HCT116 (cell line): ENCODE results near the gene KCTD10. TPM values are rescaled to one million over a fixed set of nuclear protein-coding genes. Genes with fewer than 3 reads are reported as not detected.

Source experiments
- ATAC-seq: fragments of 200-7000 bp; cut with Tn5 transposase; 2 replicates; pipeline ENCODE4 v1.9.1; 2020; ENCODE audit warnings: mild to moderate bottlenecking, moderate library complexity
- BruUV-seq: library from RNA; stranded (reverse); fragments of 400-500 nt; replicated peaks from 2 replicates; lab custom pipeline; 2021; lab: Mats Ljungman, UMichigan
- CTCF ChIA-PET: fragments of 300-600 bp; sonication (Branson Sonifier 250); formaldehyde crosslinking; loops from one replicate; lab custom pipeline; 2021; ENCODE audit warnings: antibody characterized with exemption; lab: Charles Lee
- POLR2A ChIA-PET: fragments of 300-600, 350-600 bp; sonication (Branson Sonifier 250); formaldehyde crosslinking; loops from one replicate; lab custom pipeline; 2021; ENCODE audit warnings: antibody characterized with exemption; lab: Charles Lee
- RAD21 ChIA-PET, 2 experiments: fragments of 300-600 bp; sonication (Branson Sonifier 250); formaldehyde crosslinking; loops; one replicate each; lab custom pipeline; 2023; ENCODE audit warnings: low total read pairs in 2 of 2; ENCODE audit not compliant: uncharacterized antibody in 2 of 2, unreplicated experiment in 2 of 2, low non-redundant PET in 1 of 2; lab: Charles Lee
- DNase-seq: peaks from one replicate; pipeline ENCODE4 v3.0.0-alpha.2; 2010; ENCODE audit warnings: low read depth, low spot score
- H2AFZ ChIP-seq: fragments of 200-600 bp; shearing (Covaris generic), sonication (generic); 2 replicates; pipeline ENCODE4 v1.6.1; 2017; ENCODE audit warnings: low read depth, mixed run types, mixed read lengths, antibody characterized with exemption, low read length; ENCODE audit not compliant: poor library complexity, severe bottlenecking
- H3K27ac ChIP-seq: 2 replicates; pipeline ENCODE4 v1.5.1; 2012; ENCODE audit warnings: low read depth, low read length
- H3K27me3 ChIP-seq: fragments of 200-600 bp; sonication (generic); 2 replicates; pipeline ENCODE4 v1.6.1; 2016; ENCODE audit warnings: mixed run types, low read length, mixed read lengths; ENCODE audit not compliant: insufficient read depth
- H3K36me3 ChIP-seq, 2 experiments: fragments of 200-500 bp in 1 of 2; fragments of 200-600 bp in 1 of 2; sonication (Bioruptor generic) in 1 of 2; sonication (generic) in 1 of 2; 2 replicates each; pipeline versions ENCODE4 v1.5.1 to v1.6.1; 2014 to 2016; ENCODE audit warnings: low read length in 2 of 2, inconsistent platforms in 1 of 2, mixed read lengths in 1 of 2, mixed run types in 1 of 2; ENCODE audit not compliant: insufficient read depth in 2 of 2, control insufficient read depth in 1 of 2
- H3K4me1 ChIP-seq, 2 experiments: fragments of 200-600 bp in 1 of 2; sonication (generic) in 1 of 2; 2 replicates each; pipeline versions ENCODE4 v1.5.1 to v1.6.1; 2012 to 2017; ENCODE audit warnings: low read length in 2 of 2, inconsistent platforms in 1 of 2, mild to moderate bottlenecking in 1 of 2, mixed read lengths in 1 of 2, mixed run types in 1 of 2, moderate library complexity in 1 of 2; ENCODE audit not compliant: insufficient read depth in 2 of 2, control insufficient read depth in 1 of 2
- H3K4me2 ChIP-seq: fragments of 200-600 bp; sonication (generic); 2 replicates; pipeline ENCODE4 v1.6.1; 2017; ENCODE audit warnings: mixed run types, low read length, mixed read lengths
- H3K4me3 ChIP-seq, 2 experiments: fragments of 200-600 bp in 1 of 2; sonication (generic) in 1 of 2; replicated peaks in 1 of 2; 2 replicates each; pipeline ENCODE4 v1.5.1; 2011 to 2016; ENCODE audit warnings: low read length in 2 of 2, control low read depth in 1 of 2, low read depth in 1 of 2, mild to moderate bottlenecking in 1 of 2, mixed read lengths in 1 of 2, mixed run types in 1 of 2
- H3K79me2 ChIP-seq: fragments of 200-600 bp; sonication (generic); 2 replicates; pipeline ENCODE4 v1.6.1; 2017; ENCODE audit warnings: mild to moderate bottlenecking, mixed run types, low read length, moderate library complexity, mixed read lengths; ENCODE audit not compliant: insufficient read depth
- H3K9ac ChIP-seq: fragments of 200-600 bp; sonication (generic); 2 replicates; pipeline ENCODE4 v1.6.1; 2016; ENCODE audit warnings: low read length, mixed read lengths
- H3K9me2 ChIP-seq: fragments of 200-600 bp; sonication (generic), shearing (Covaris generic); 2 replicates; pipeline ENCODE4 v1.6.1; 2017; ENCODE audit warnings: mixed run types, mild to moderate bottlenecking, moderate library complexity; ENCODE audit not compliant: insufficient read depth
- H3K9me3 ChIP-seq, 2 experiments: fragments of 200-500 bp in 1 of 2; fragments of 200-600 bp in 1 of 2; sonication (Bioruptor generic) in 1 of 2; sonication (generic) in 1 of 2; 2 replicates each; pipeline ENCODE4 v1.6.1; 2014 to 2017; ENCODE audit warnings: low read length in 2 of 2, mixed read lengths in 2 of 2, inconsistent platforms in 1 of 2, low read depth in 1 of 2, mild to moderate bottlenecking in 1 of 2, mixed run types in 1 of 2, moderate library complexity in 1 of 2; ENCODE audit not compliant: control insufficient read depth in 1 of 2, insufficient read depth in 1 of 2
- H4K20me1 ChIP-seq: fragments of 200-600 bp; sonication (generic), shearing (Covaris generic); 2 replicates; pipeline ENCODE4 v1.6.1; 2017; ENCODE audit warnings: mixed run types, mild to moderate bottlenecking, moderate library complexity; ENCODE audit not compliant: insufficient read depth
- CBX3 ChIP-seq: IDR thresholded peaks from 2 replicates; pipeline ENCODE4 v1.6.1; 2012; ENCODE audit warnings: low read depth
- CEBPB ChIP-seq: IDR thresholded peaks from 2 replicates; pipeline ENCODE4 v1.6.1; 2012; ENCODE audit warnings: low read depth
- ELF1 ChIP-seq: IDR thresholded peaks from 2 replicates; pipeline ENCODE4 v1.6.1; 2012; ENCODE audit warnings: low read depth, borderline replicate concordance
- EZH2 ChIP-seq: fragments of 200-600 bp; sonication (generic); IDR thresholded peaks from 2 replicates; pipeline ENCODE4 v1.6.1; 2017; ENCODE audit warnings: antibody characterized with exemption, mixed run types
- EZH2phosphoT487 ChIP-seq: fragments of 200-600 bp; IDR thresholded peaks from 2 replicates; pipeline ENCODE4 v1.6.1; 2018; ENCODE audit warnings: antibody characterized with exemption, borderline replicate concordance
- POLR2AphosphoS5 ChIP-seq: IDR thresholded peaks from 2 replicates; pipeline ENCODE4 v1.6.1; 2011; ENCODE audit warnings: mild to moderate bottlenecking, low read depth, low read length, moderate library complexity
- SIN3A ChIP-seq: IDR thresholded peaks from 2 replicates; pipeline ENCODE4 v1.6.1; 2012; ENCODE audit warnings: low read depth
- SP1 ChIP-seq: IDR thresholded peaks from 2 replicates; pipeline ENCODE4 v1.6.1; 2012; ENCODE audit warnings: low read depth
- SRF ChIP-seq: IDR thresholded peaks from 2 replicates; pipeline ENCODE4 v1.6.1; 2012; ENCODE audit warnings: low read depth
- TCF7L2 ChIP-seq: IDR thresholded peaks from 2 replicates; pipeline ENCODE4 v1.7.0; 2011; ENCODE audit warnings: borderline replicate concordance, inconsistent platforms; ENCODE audit not compliant: insufficient read depth, insufficient read length; ENCODE audit errors: extremely low read depth
- ZBTB33 ChIP-seq: IDR thresholded peaks from 2 replicates; pipeline ENCODE4 v1.6.1; 2011; ENCODE audit warnings: mild to moderate bottlenecking, low read length, moderate library complexity; ENCODE audit not compliant: insufficient replicate concordance; ENCODE audit errors: extremely low read depth
- ZNF274 ChIP-seq: fragments of 200-500 bp; sonication (Bioruptor generic); IDR thresholded peaks from 2 replicates; pipeline ENCODE4 v1.6.1; 2014; ENCODE audit warnings: mild to moderate bottlenecking, low read depth, low read length, inconsistent platforms
- intact Hi-C: fragments of 100-400 bp; cut with micrococcal nuclease; formaldehyde crosslinking; loops from 2 replicates; pipeline ENCODE4 v1.10.0; 2022
- total RNA-seq: library from RNA; stranded (reverse); gene quantifications from one replicate; pipeline ENCODE4 v1.2.1, GENCODE V29; 2021; ENCODE audit not compliant: unreplicated experiment

KCTD10 gene
- total RNA-seq, 1 experiment from 2014 or later: 34.7 TPM

GRCh38 chr12:109494348-109494881 is 17.3 kb upstream of the KCTD10 start:
- Histone ChIP-seq H3K79me2 (no peaks in the 10 kb centered on the region), H2AFZ (no peak overlapping the region), H3K27me3 (no peaks in the 10 kb centered on the region), H3K9me3 (no peaks in the 10 kb centered on the region), H3K36me3 (peaks cover 0 to 28% of the 10 kb centered on the region in 2 experiments; a peak in 2 of 4 replicates), H3K9me2 (no peaks in the 10 kb centered on the region), H3K4me3 (no peak overlapping the region), H4K20me1 (no peaks in the 10 kb centered on the region), H3K4me2 (no peak overlapping the region), H3K4me1 (no peaks in the 10 kb centered on the region), H3K27ac (no peak overlapping the region), H3K9ac (no peak overlapping the region)
- ChIA-PET CTCF (no interaction called here), RAD21 (no interaction called here), POLR2A (no interaction called here)
- intact Hi-C loops: no loop called here
- no peak for ATAC-seq
- BruUV-seq: no TSS peak
- TF ChIP-seq SP1 (no peak), TCF7L2 (no peak), CBX3 (no peak), SRF (no peak)
- no peak for DNase-seq

- ChIA-PET RAD21 (no interaction called here), POLR2A (no interaction called here), CTCF (no interaction called here)
- BruUV-seq: no TSS peak
- ATAC-seq (no peak), DNase-seq (no peak)
- H3K4me3 ChIP-seq: no peak overlapping the region
- TF ChIP-seq EZH2phosphoT487 (no peak), ZBTB33 (no peak), ELF1 (no peak), POLR2AphosphoS5 (no peak), ZNF274 (no peak), EZH2 (no peak), CEBPB (no peak), SIN3A (no peak)
- H3K36me3 ChIP-seq: peaks cover 0 to 28% of the 10 kb centered on the region in 2 experiments; a peak in 2 of 4 replicates
- no peaks in the 10 kb centered on the region for H3K79me2 ChIP-seq
- no peak overlapping the region for H3K4me2 ChIP-seq
- no peaks in the 10 kb centered on the region for H3K9me3 ChIP-seq
- H3K9ac ChIP-seq: no peak overlapping the region
- intact Hi-C loops: no loop called here
- no peaks in the 10 kb centered on the region for H3K27me3 ChIP-seq
- no peaks in the 10 kb centered on the region for H3K4me1 ChIP-seq
- no peak overlapping the region for H2AFZ ChIP-seq
- no peak overlapping the region for H3K27ac ChIP-seq
- no peaks in the 10 kb centered on the region for H3K9me2 ChIP-seq
- H4K20me1 ChIP-seq: no peaks in the 10 kb centered on the region
These were observed 16.8 kb upstream of the KCTD10 start for GRCh38 chr12:109493938-109494337.
